HepG2 (cell line): ENCODE measurements around the gene HEY2. TPM values are rescaled to one million over a fixed set of nuclear protein-coding genes. Genes with fewer than 3 reads are reported as not detected.

ENCODE experiments used
- ATF6 ChIP-seq: sonication (generic); formaldehyde crosslinking; conservative IDR thresholded peaks from 2 replicates; pipeline ENCODE4 v1.4.0; 2020; ENCODE audit warnings: missing genetic modification reagents
- EZH2 ChIP-seq: conservative IDR thresholded peaks from 2 replicates; pipeline ENCODE4 v1.6.1; 2012; ENCODE audit warnings: mild to moderate bottlenecking, low read depth, low read length, moderate library complexity
- GTF3A ChIP-seq: sonication (generic); formaldehyde crosslinking; conservative IDR thresholded peaks from 2 replicates; pipeline ENCODE4 v1.4.0; 2020; ENCODE audit warnings: mild to moderate bottlenecking, missing genetic modification reagents
- JUN ChIP-seq: sonication (generic); formaldehyde crosslinking; IDR thresholded peaks from 2 replicates; pipeline ENCODE4 v1.4.0; 2020; ENCODE audit warnings: mild to moderate bottlenecking, missing genetic modification reagents
- MBD4 ChIP-seq: IDR thresholded peaks from 2 replicates; pipeline ENCODE4 v1.6.1; 2012; ENCODE audit warnings: low read length, inconsistent platforms, borderline replicate concordance
- MEF2D ChIP-seq: sonication (generic); formaldehyde crosslinking; IDR thresholded peaks from 2 replicates; pipeline ENCODE4 v1.5.1; 2020; ENCODE audit warnings: mild to moderate bottlenecking, missing genetic modification reagents
- MLX ChIP-seq: IDR thresholded peaks from 2 replicates; pipeline ENCODE4 v1.6.1; 2016
- NBN ChIP-seq: fragments of 450-650 bp; conservative IDR thresholded peaks from 2 replicates; pipeline ENCODE4 v1.6.1; 2017
- NR2F6 ChIP-seq, 2 experiments: IDR thresholded peaks; 2 replicates each; pipeline ENCODE4 v1.6.1; 2016; ENCODE audit warnings: antibody characterized with exemption in 1 of 2, mild to moderate bottlenecking in 1 of 2
- REL ChIP-seq: sonication (generic); formaldehyde crosslinking; conservative IDR thresholded peaks from 2 replicates; pipeline ENCODE4 v1.8.0; 2022; ENCODE audit warnings: mild to moderate bottlenecking, missing genetic modification reagents, moderate library complexity
- SOX13 ChIP-seq, 3 experiments: fragments of 450-650 bp in 1 of 3; sonication (generic) in 1 of 3; formaldehyde crosslinking in 1 of 3; IDR thresholded peaks in 2 of 3; conservative IDR thresholded peaks in 1 of 3; 2 replicates each; pipeline versions ENCODE4 v1.5.0 to v1.6.1; 2016 to 2020; ENCODE audit warnings: antibody characterized with exemption in 1 of 3, mild to moderate bottlenecking in 1 of 3, missing compliant biosample characterization in 1 of 3, missing genetic modification reagents in 1 of 3, moderate library complexity in 1 of 3
- SP2 ChIP-seq: sonication (generic); formaldehyde crosslinking; IDR thresholded peaks from 2 replicates; pipeline ENCODE4 v1.5.1; 2020; ENCODE audit warnings: mild to moderate bottlenecking, missing genetic modification reagents
- TEF ChIP-seq: sonication (generic); formaldehyde crosslinking; IDR thresholded peaks from 2 replicates; pipeline ENCODE4 v1.5.0; 2020; ENCODE audit warnings: missing genetic modification reagents
- U2AF1 ChIP-seq: fragments of 200-400 bp; formaldehyde crosslinking; optimal IDR thresholded peaks from 2 replicates; pipeline ENCODE3; 2017; ENCODE audit warnings: mild to moderate bottlenecking, low read depth, low read length
- ZFP82 ChIP-seq: sonication (generic); formaldehyde crosslinking; IDR thresholded peaks from 2 replicates; pipeline ENCODE4 v1.5.1; 2020; ENCODE audit warnings: mild to moderate bottlenecking, missing genetic modification reagents, borderline replicate concordance
- ZNF124 ChIP-seq: sonication (generic); formaldehyde crosslinking; IDR thresholded peaks from 2 replicates; pipeline ENCODE4 v1.4.0; 2020; ENCODE audit warnings: missing genetic modification reagents
- ZNF496 ChIP-seq: sonication (generic); formaldehyde crosslinking; IDR thresholded peaks from 2 replicates; pipeline ENCODE4 v1.8.1; 2023; ENCODE audit warnings: mild to moderate bottlenecking, moderate library complexity, missing genetic modification reagents; ENCODE audit not compliant: insufficient replicate concordance
- ZNF564 ChIP-seq: sonication (generic); formaldehyde crosslinking; IDR thresholded peaks from 2 replicates; pipeline ENCODE4 v1.8.1; 2023; ENCODE audit warnings: mild to moderate bottlenecking, missing genetic modification reagents
- ZNF704 ChIP-seq: sonication (generic); formaldehyde crosslinking; IDR thresholded peaks from 2 replicates; pipeline ENCODE4 v1.8.1; 2023; ENCODE audit warnings: mild to moderate bottlenecking, inconsistent platforms, moderate library complexity, missing genetic modification reagents, borderline replicate concordance
- ZNF800 ChIP-seq: sonication (generic); formaldehyde crosslinking; IDR thresholded peaks from 2 replicates; pipeline ENCODE4 v1.4.0; 2020; ENCODE audit warnings: missing genetic modification reagents
- polyA plus RNA-seq, 8 experiments: library from polyadenylated mRNA; depleted of rRNA in 3 of 8; stranded (reverse) in 7 of 8; unstranded in 1 of 8; fragments of >200 nt; fragmentation: Illumina TruSeq in 4 of 8; extraction: Trizol in 4 of 8; gene quantifications; 2 replicates each; pipeline versions ENCODE4 v1.2.1 to v1.2.3, GENCODE V29; 2011 to 2016; ENCODE audit warnings: low read depth in 4 of 8, missing spikeins in 1 of 8, mixed read lengths in 1 of 8; ENCODE audit not compliant: insufficient read depth in 1 of 8
- total RNA-seq, 5 experiments: library from RNA; depleted of rRNA; stranded (reverse); fragments of >200 nt; fragmentation: Illumina TruSeq; extraction: Trizol; gene quantifications; 2 replicates each; pipeline ENCODE4 v1.2.3, GENCODE V29; 2016; ENCODE audit warnings: low read depth in 1 of 5

Gene HEY2
- total and polyA plus RNA-seq, 2 of the 13 experiments (the other 11 are each of a cell fraction or from before 2014, with no cell fraction given) = 0.04 TPM

GRCh38 chr6:125748406-125749172 lies 843 bp upstream of the HEY2 start (continued):
- TF ChIP-seq SOX13 (IDR thresholded peaks at IDR 0.05) (0 out of 2 replicates have a peak, but pooled peaks have one; percentile 36), SOX13 (CRISPR knock-in tag; conservative IDR thresholded peaks at IDR 0.05 in 1 of 2, IDR thresholded peaks at IDR 0.05 in 1 of 2) (no peak), MLX (no peak), U2AF1 (no peak), JUN (CRISPR knock-in tag) (no peak), TEF (CRISPR knock-in tag) (no peak), REL (CRISPR knock-in tag) (0 out of 2 replicates have a peak, but pooled peaks have one; percentile 18), NBN (no peak), ZNF564 (CRISPR knock-in tag) (no peak), MBD4 (no peak), ZFP82 (0 out of 2 replicates have a peak, but pooled peaks have one; percentile 9), GTF3A (CRISPR knock-in tag) (no peak), ZNF124 (CRISPR knock-in tag) (no peak), ZNF800 (CRISPR knock-in tag) (peak; percentile 91), SP2 (CRISPR knock-in tag) (no peak), ZNF704 (peak; percentile 40; the same call in 1 of the 2 replicates), MEF2D (no peak), EZH2 (peak; percentile 73), ZNF496 (CRISPR knock-in tag) (no peak), NR2F6 (IDR thresholded peaks at IDR 0.05) (no peak), NR2F6 (CRISPR knock-in tag; IDR thresholded peaks at IDR 0.05) (no peak), ATF6 (CRISPR knock-in tag) (no peak)
